Type B pancreatic cell (in vitro differentiated cells): ENCODE data around the gene TMEM74B. TPM values are rescaled to one million over a fixed set of nuclear protein-coding genes. Genes with fewer than 3 reads are reported as not detected.

ENCODE experiments used
- DNase-seq: peaks from one replicate; pipeline ENCODE4 v3.0.0; 2021; ENCODE audit warnings: mixed read lengths; ENCODE audit not compliant: unreplicated experiment; ENCODE audit errors: extremely low spot score
- H3K27ac Mint-ChIP-seq: 2 replicates; pipeline ENCODE4 v1.8.0; 2021; ENCODE audit warnings: mild to moderate bottlenecking, mixed read lengths
- H3K27me3 Mint-ChIP-seq: 2 replicates; pipeline ENCODE4 v1.8.0; 2021; ENCODE audit warnings: mixed read lengths
- H3K36me3 Mint-ChIP-seq: 2 replicates; pipeline ENCODE4 v1.8.0; 2021; ENCODE audit warnings: mixed read lengths
- H3K4me1 Mint-ChIP-seq: one replicate; pipeline ENCODE4 v1.8.0; 2021; ENCODE audit warnings: mixed read lengths; ENCODE audit not compliant: unreplicated experiment
- H3K4me3 Mint-ChIP-seq: 2 replicates; pipeline ENCODE4 v1.8.0; 2021; ENCODE audit warnings: mild to moderate bottlenecking, mixed read lengths
- H3K9me3 Mint-ChIP-seq: 2 replicates; pipeline ENCODE4 v1.8.0; 2021; ENCODE audit warnings: mixed read lengths
- CTCF ChIP-seq: fragments of 200-600 bp; sonication (generic); conservative IDR thresholded peaks from 2 replicates; pipeline ENCODE4 v1.5.0; 2021; ENCODE audit warnings: antibody characterized with exemption, mild to moderate bottlenecking
- total RNA-seq: library from RNA; stranded (reverse); gene quantifications from 2 replicates; pipeline ENCODE4 v1.2.1, GENCODE V29; 2021; ENCODE audit warnings: low replicate concordance

TMEM74B gene
- total RNA-seq, 1 donor from 2014 or later, result 12.0 TPM

DNA sequence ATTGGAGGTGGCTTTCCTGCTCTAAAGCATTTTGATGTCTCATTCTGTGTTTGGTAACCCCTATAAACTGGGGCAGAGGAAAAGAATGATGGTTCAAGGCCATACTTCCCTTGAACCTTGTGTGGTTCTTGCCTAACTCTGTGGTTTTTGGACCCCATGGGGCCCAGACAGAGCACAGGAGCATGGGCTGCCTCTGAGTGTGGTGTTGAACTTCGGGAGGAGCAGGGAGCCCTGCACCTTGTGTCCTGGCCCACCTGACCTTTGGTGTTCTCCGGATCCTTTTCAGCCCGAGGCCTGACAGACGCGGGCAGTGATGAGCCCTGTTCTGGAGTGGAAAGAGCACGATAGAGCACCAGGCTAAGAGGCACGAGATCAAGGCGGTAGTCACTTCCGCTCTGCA is 18.8 kb downstream of the TMEM74B start:
- no peak overlapping the region for H3K4me3 Mint-ChIP-seq
- no peak overlapping the region for H3K27ac Mint-ChIP-seq
- no peak for DNase-seq
- H3K9me3 Mint-ChIP-seq, result no peaks in the 10 kb centered on the region
- peaks cover 35% of the 10 kb centered on the region for H3K36me3 Mint-ChIP-seq
- no peaks in the 10 kb centered on the region for H3K27me3 Mint-ChIP-seq
- TF ChIP-seq CTCF, result no peak
- H3K4me1 Mint-ChIP-seq, result no peaks in the 10 kb centered on the region

DNA sequence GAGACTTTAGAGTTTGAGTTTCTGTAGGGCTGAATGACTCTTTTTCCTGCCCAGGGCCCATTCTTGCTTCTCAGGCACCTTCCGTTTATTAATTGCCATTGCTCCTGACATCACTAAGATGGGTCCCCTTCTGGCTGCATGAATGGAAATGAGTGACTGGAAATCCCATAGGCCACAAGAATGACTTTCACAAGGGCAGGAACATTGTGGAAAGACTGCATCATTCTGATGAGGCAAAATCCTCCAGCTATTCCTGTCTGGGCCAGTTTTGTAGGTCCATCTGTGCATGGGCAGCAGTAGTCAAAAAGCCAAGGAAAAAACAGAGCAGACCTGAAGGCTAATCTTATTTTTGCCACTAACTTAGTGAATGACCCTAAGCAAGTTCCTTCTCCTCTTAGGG is 19.3 kb downstream of the TMEM74B start:
- Mint-ChIP-seq H3K4me1 (no peaks in the 10 kb centered on the region), H3K9me3 (no peaks in the 10 kb centered on the region), H3K36me3 (peaks cover 37% of the 10 kb centered on the region), H3K4me3 (no peak overlapping the region), H3K27me3 (no peaks in the 10 kb centered on the region), H3K27ac (no peak overlapping the region)
- no peak for DNase-seq
- no peak for TF ChIP-seq CTCF

DNA sequence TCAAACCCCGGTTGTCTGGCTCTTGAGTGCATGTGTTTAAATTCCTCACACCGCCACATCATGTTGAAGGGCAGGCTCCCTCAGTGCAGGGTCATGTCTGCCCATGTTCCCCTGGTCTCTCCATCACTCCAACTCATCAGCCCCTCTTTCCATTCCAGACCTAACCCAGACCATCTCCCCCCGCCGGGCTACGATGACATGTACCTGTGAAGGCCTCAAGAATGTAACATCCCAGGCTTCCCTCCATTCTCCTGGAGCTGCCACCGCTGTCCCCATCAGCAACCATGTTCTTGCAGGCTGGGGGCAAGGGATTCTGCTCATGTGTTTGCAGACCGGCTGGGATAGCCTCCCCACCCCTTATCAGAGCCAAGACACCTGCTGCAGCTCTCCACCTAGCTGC is 19.9 kb downstream of the TMEM74B start:
- H3K27me3 Mint-ChIP-seq, result no peaks in the 10 kb centered on the region
- no peak for DNase-seq
- H3K9me3 Mint-ChIP-seq, result no peaks in the 10 kb centered on the region
- no peak for TF ChIP-seq CTCF
- H3K4me1 Mint-ChIP-seq, result no peaks in the 10 kb centered on the region
- H3K36me3 Mint-ChIP-seq, result peaks cover 34% of the 10 kb centered on the region
- H3K4me3 Mint-ChIP-seq, result no peak overlapping the region
- no peak overlapping the region for H3K27ac Mint-ChIP-seq

- no peaks in the 10 kb centered on the region for H3K4me1 Mint-ChIP-seq
- no peak for TF ChIP-seq CTCF
- H3K36me3 Mint-ChIP-seq, result peaks cover 32% of the 10 kb centered on the region
- DNase-seq, result no peak
- no peak overlapping the region for H3K27ac Mint-ChIP-seq
- H3K9me3 Mint-ChIP-seq, result no peaks in the 10 kb centered on the region
- H3K4me3 Mint-ChIP-seq, result no peak overlapping the region
- no peaks in the 10 kb centered on the region for H3K27me3 Mint-ChIP-seq
These were observed 21.1 kb downstream of the TMEM74B start for GRCh38 chr20:1163653-1164052.

DNA sequence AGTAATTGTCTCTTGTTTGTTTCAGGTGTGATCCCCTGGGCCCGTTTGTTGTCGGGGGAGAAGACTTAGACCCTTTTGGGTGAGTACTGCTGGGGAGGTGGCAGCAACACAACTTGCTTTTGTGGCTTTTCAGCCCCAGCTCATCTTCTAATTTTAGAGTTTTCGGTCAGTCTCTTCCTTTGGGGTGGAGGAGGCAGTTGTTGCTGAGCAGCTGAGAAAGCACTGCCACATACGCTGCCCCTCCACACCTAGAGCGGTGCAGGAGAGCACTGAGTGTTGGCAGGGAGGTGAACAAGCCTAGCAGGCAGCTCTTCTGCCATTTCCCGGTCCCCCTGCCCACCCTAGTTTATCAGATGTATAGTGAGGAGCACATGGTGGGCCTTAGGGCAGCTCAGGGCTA is 21.7 kb downstream of the TMEM74B start:
- H3K36me3 Mint-ChIP-seq, result peaks cover 28% of the 10 kb centered on the region

More for the DNA sequence above, 21.7 kb downstream of the TMEM74B start:
- no peaks in the 10 kb centered on the region for H3K9me3 Mint-ChIP-seq
- no peaks in the 10 kb centered on the region for H3K27me3 Mint-ChIP-seq
- H3K4me1 Mint-ChIP-seq, result no peaks in the 10 kb centered on the region
- H3K27ac Mint-ChIP-seq, result no peak overlapping the region
- TF ChIP-seq CTCF, result no peak
- DNase-seq, result no peak
- H3K4me3 Mint-ChIP-seq, result no peak overlapping the region
